KMS-11 (cell line): Measurements from ENCODE around the gene MACROD1.

Experiments used
- H2AFZ ChIP-seq: fragments of 200-600 bp; sonication (generic); 2 replicates; pipeline ENCODE4 v1.6.1; 2016; ENCODE audit warnings: antibody characterized with exemption, mixed run types, low read depth
- H3K27ac ChIP-seq: fragments of 200-600 bp; sonication (generic); 2 replicates; pipeline ENCODE4 v1.6.1; 2016; ENCODE audit warnings: mild to moderate bottlenecking, mixed run types
- H3K27me3 ChIP-seq: fragments of 200-600 bp; sonication (generic); 2 replicates; pipeline ENCODE4 v1.6.1; 2017; ENCODE audit warnings: mild to moderate bottlenecking, low read depth, mixed run types, moderate library complexity; ENCODE audit not compliant: insufficient read depth
- H3K36me3 ChIP-seq: fragments of 200-600 bp; sonication (generic); 2 replicates; pipeline ENCODE4 v1.6.1; 2017; ENCODE audit warnings: mild to moderate bottlenecking, mixed run types; ENCODE audit not compliant: insufficient read depth
- H3K4me1 ChIP-seq: fragments of 200-600 bp; sonication (generic); 2 replicates; pipeline ENCODE4 v1.6.1; 2016; ENCODE audit warnings: mild to moderate bottlenecking, low read depth, mixed run types; ENCODE audit not compliant: poor library complexity, severe bottlenecking
- H3K4me2 ChIP-seq: fragments of 200-600 bp; sonication (generic); 2 replicates; pipeline ENCODE4 v1.7.0; 2016; ENCODE audit warnings: mild to moderate bottlenecking, mixed run types
- H3K4me3 ChIP-seq: fragments of 200-600 bp; sonication (generic); IDR thresholded peaks from 2 replicates; pipeline ENCODE4 v1.6.1; 2017; ENCODE audit warnings: low read depth, low read length, mixed read lengths; ENCODE audit not compliant: insufficient read depth
- H3K79me2 ChIP-seq: fragments of 200-600 bp; sonication (generic); 2 replicates; pipeline ENCODE4 v1.6.1; 2016; ENCODE audit warnings: low read depth, mixed run types; ENCODE audit not compliant: insufficient read depth
- H3K9ac ChIP-seq: fragments of 200-600 bp; sonication (generic); 2 replicates; pipeline ENCODE4 v1.6.1; 2016; ENCODE audit warnings: mild to moderate bottlenecking, mixed run types
- H4K20me1 ChIP-seq: fragments of 200-600 bp; sonication (generic); 2 replicates; pipeline ENCODE4 v1.6.1; 2016; ENCODE audit warnings: mild to moderate bottlenecking, mixed run types; ENCODE audit not compliant: insufficient read depth
- CTCF ChIP-seq: fragments of 200-600 bp; sonication (generic); conservative IDR thresholded peaks from 2 replicates; pipeline ENCODE4 v1.6.1; 2017; ENCODE audit warnings: low read depth, mild to moderate bottlenecking, antibody characterized with exemption, low read length, moderate library complexity, mixed read lengths

Gene MACROD1

GRCh38 chr11:64178203-64178602, 12.3 kb upstream of the MACROD1 start:
- Histone ChIP-seq H3K4me2 (no peak overlapping the region; the same call in 1 of the 2 replicates), H3K27ac (no peak overlapping the region), H3K4me3 (no peak overlapping the region), H4K20me1 (no peaks in the 10 kb centered on the region), H3K79me2 (peaks cover 7% of the 10 kb centered on the region; the same call in 1 of the 2 replicates), H3K36me3 (no peaks in the 10 kb centered on the region), H3K4me1 (peaks cover 26% of the 10 kb centered on the region), H3K9ac (no peak overlapping the region), H3K27me3 (no peaks in the 10 kb centered on the region), H2AFZ (no peak overlapping the region)
- no peak for TF ChIP-seq CTCF

- Histone ChIP-seq H3K27ac (no peak overlapping the region), H3K79me2 (no peaks in the 10 kb centered on the region), H2AFZ (no peak overlapping the region), H3K27me3 (no peaks in the 10 kb centered on the region), H3K9ac (no peak overlapping the region), H3K4me1 (peaks cover 12% of the 10 kb centered on the region), H4K20me1 (no peaks in the 10 kb centered on the region), H3K36me3 (no peaks in the 10 kb centered on the region), H3K4me2 (no peak overlapping the region), H3K4me3 (no peak overlapping the region)
- TF ChIP-seq CTCF = no peak
These were observed 10.8 kb upstream of the MACROD1 start for GRCh38 chr11:64176751-64177150.

GRCh38 chr11:64173616-64174355, 7.9 kb upstream of the MACROD1 start:
- no peaks in the 10 kb centered on the region for H3K79me2 ChIP-seq
- no peak overlapping the region for H3K4me3 ChIP-seq
- no peak overlapping the region for H3K4me2 ChIP-seq
- H3K36me3 ChIP-seq = no peaks in the 10 kb centered on the region
- no peaks in the 10 kb centered on the region for H4K20me1 ChIP-seq
- H2AFZ ChIP-seq = no peak overlapping the region
- no peaks in the 10 kb centered on the region for H3K27me3 ChIP-seq
- H3K4me1 ChIP-seq = no peaks in the 10 kb centered on the region
- H3K27ac ChIP-seq = no peak overlapping the region
- TF ChIP-seq CTCF = no peak
- H3K9ac ChIP-seq = no peak overlapping the region

GRCh38 chr11:64170419-64170818, 4.5 kb upstream of the MACROD1 start:
- no peak for TF ChIP-seq CTCF
- Histone ChIP-seq H3K79me2 (no peaks in the 10 kb centered on the region), H3K4me2 (no peak overlapping the region), H3K4me1 (no peaks in the 10 kb centered on the region), H3K9ac (no peak overlapping the region), H2AFZ (no peak overlapping the region), H3K27me3 (no peaks in the 10 kb centered on the region), H3K4me3 (no peak overlapping the region), H3K36me3 (no peaks in the 10 kb centered on the region), H4K20me1 (no peaks in the 10 kb centered on the region), H3K27ac (no peak overlapping the region)
